ENCODE results near the gene LINC00305.

DNA sequence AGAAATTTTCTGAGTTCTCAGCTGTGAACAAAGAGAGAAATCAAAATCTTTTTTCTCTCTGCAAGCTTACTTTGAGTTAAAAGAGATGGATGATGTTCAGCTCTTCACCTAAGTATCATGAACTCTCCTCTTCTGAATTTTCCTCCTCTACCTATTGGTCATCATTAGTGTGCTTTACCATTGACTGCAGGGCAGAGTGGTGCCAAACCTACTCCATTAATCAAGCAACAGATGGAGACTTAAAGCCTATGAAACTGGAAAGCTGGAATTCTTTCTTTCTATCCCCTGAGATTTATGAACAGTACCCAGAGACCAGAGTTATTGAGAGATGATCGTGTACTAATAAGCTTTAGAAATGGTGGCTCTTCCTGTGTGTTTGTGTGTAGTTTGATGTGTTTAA lies 31.3 kb upstream of the LINC00305 start:
- TF ChIP-seq, protein P1, sequence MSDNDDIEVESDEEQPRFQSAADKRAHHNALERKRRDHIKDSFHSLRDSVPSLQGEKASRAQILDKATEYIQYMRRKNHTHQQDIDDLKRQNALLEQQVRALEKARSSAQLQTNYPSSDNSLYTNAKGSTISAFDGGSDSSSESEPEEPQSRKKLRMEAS (IDR thresholded peaks at IDR 0.05) = no peak
- TF ChIP-seq YY1 (IDR thresholded peaks at IDR 0.05; ENCODE audit: low read depth, low read length) (no peak), JUND (IDR thresholded peaks at IDR 0.05; ENCODE audit: low read length) (no peak), EP300 (IDR thresholded peaks at IDR 0.05; ENCODE audit: borderline replicate concordance in 1 of 2, low read depth in 2 of 2, low read length in 2 of 2) (no peak), HDAC2 (IDR thresholded peaks at IDR 0.05; ENCODE audit: borderline replicate concordance in 1 of 2, low read depth in 2 of 2, low read length in 2 of 2) (no peak), CEBPB (IDR thresholded peaks at IDR 0.05; ENCODE audit: low read depth, low read length) (no peak), CREB1 (IDR thresholded peaks at IDR 0.05) (no peak), JUN (IDR thresholded peaks at IDR 0.05; ENCODE audit: low read depth, low read length) (no peak), HDAC6 (IDR thresholded peaks at IDR 0.05; ENCODE audit: low read depth, low read length) (no peak), POLR2A (IDR thresholded peaks at IDR 0.05; ENCODE audit: control extremely low read depth in 1 of 2, low read depth in 2 of 2, low read length in 2 of 2) (no peak), RNF2 (IDR thresholded peaks at IDR 0.05; ENCODE audit: borderline replicate concordance, low read depth, low read length, missing control alignments, poor library complexity, severe bottlenecking) (no peak)
- TF ChIP-seq, protein P2, sequence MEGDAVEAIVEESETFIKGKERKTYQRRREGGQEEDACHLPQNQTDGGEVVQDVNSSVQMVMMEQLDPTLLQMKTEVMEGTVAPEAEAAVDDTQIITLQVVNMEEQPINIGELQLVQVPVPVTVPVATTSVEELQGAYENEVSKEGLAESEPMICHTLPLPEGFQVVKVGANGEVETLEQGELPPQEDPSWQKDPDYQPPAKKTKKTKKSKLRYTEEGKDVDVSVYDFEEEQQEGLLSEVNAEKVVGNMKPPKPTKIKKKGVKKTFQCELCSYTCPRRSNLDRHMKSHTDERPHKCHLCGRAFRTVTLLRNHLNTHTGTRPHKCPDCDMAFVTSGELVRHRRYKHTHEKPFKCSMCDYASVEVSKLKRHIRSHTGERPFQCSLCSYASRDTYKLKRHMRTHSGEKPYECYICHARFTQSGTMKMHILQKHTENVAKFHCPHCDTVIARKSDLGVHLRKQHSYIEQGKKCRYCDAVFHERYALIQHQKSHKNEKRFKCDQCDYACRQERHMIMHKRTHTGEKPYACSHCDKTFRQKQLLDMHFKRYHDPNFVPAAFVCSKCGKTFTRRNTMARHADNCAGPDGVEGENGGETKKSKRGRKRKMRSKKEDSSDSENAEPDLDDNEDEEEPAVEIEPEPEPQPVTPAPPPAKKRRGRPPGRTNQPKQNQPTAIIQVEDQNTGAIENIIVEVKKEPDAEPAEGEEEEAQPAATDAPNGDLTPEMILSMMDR (IDR thresholded peaks at IDR 0.05; ENCODE audit: control extremely low read depth in 1 of 3, insufficient read depth in 1 of 3, low read depth in 1 of 3, low read length in 3 of 3) = no peak
